DMS114 treated with DMSO at 0.1 percent for 48 hours (cell line): ENCODE data around the gene IP6K1.
"Not testable (repeated sequence)": the region's sequence is repeated elsewhere in the genome, so short reads cannot be mapped to it uniquely, and the experiment has no call there.

Experiments used
- DNase-seq: peaks from one replicate; lab custom pipeline; 2025; ENCODE audit not compliant: unreplicated experiment; lab: John Stamatoyannopoulos, UW

The IP6K1 gene

GRCh38 chr3:49769286-49769915 is 16.9 kb downstream of the IP6K1 start:
- no peak for DNase-seq

GRCh38 chr3:49763981-49764380 is 22.4 kb downstream of the IP6K1 start:
- DNase-seq = no peak

- DNase-seq = no peak
These were observed 24.7 kb downstream of the IP6K1 start for GRCh38 chr3:49761661-49762060.

GRCh38 chr3:49759226-49759625 is 27.1 kb downstream of the IP6K1 start:
- no peak for DNase-seq

GRCh38 chr3:49757197-49757596 is 29.1 kb downstream of the IP6K1 start:
- DNase-seq = no peak

GRCh38 chr3:49756036-49756435 is 30.3 kb downstream of the IP6K1 start:
- no peak for DNase-seq

GRCh38 chr3:49754536-49754935 is 31.8 kb downstream of the IP6K1 start:
- no peak for DNase-seq

GRCh38 chr3:49751501-49751900 is 34.8 kb downstream of the IP6K1 start:
- no peak for DNase-seq

- DNase-seq = no peak
These were observed 36.3 kb downstream of the IP6K1 start for GRCh38 chr3:49750056-49750455.

GRCh38 chr3:49748874-49749273 is 37.5 kb downstream of the IP6K1 start:
- not testable (repeated sequence) for DNase-seq

- no peak for DNase-seq
These were observed 38.4 kb downstream of the IP6K1 start for GRCh38 chr3:49747792-49748480.

- no peak for DNase-seq
These were observed 40.4 kb downstream of the IP6K1 start for GRCh38 chr3:49745986-49746385.

GRCh38 chr3:49740427-49740826 is 45.9 kb downstream of the IP6K1 start:
- DNase-seq = no peak

GRCh38 chr3:49738067-49738713 is 48.2 kb downstream of the IP6K1 start:
- DNase-seq = no peak

GRCh38 chr3:49734752-49735151 is 51.6 kb downstream of the IP6K1 start:
- no peak for DNase-seq

- DNase-seq = no peak
These were observed 52.8 kb downstream of the IP6K1 start for GRCh38 chr3:49733551-49733950.

- DNase-seq = no peak
These were observed 53.7 kb downstream of the IP6K1 start for GRCh38 chr3:49732597-49732996.

- DNase-seq = no peak
These were observed 56.3 kb downstream of the IP6K1 start for GRCh38 chr3:49729966-49730609.

- DNase-seq = no peak
These were observed 58.4 kb downstream of the IP6K1 start for GRCh38 chr3:49727924-49728361.

GRCh38 chr3:49727154-49727923 is 59.0 kb downstream of the IP6K1 start:
- no peak for DNase-seq
